CD4-positive, alpha-beta T cell treated with Interleukin-17A for 1 hour (primary cell): ENCODE results near the gene NFAM1.

Experiments
- DNase-seq: peaks from one replicate; pipeline ENCODE4 v3.0.0-alpha.2; 2020

NFAM1 gene

DNA sequence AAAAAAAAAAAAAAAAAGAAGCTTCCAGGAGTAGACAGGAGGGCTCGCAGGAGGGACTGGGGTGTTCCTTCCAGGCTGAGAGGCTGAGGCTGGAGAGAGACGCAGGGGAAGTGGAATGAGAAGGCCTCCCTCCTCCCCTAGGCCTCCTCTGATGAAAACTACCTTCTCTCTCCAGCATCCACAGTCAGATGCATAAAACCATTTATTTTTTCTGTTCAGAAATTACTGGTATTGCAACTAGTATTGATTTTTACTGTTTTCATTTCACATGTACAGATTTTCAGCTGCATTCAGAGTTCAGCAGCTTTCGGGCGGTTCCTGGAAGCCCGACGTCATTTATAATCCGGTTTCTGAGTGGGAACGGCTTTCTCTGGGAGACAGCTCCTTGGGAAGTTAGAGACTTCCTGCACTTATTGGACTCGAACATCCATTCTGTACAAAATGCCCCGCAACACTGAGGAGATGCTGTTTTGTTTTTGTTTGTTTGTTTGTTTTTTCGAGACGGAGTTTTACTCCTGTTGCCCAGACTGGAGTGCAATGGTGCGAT lies 6.9 kb upstream of the NFAM1 start:
- no peak for DNase-seq

GRCh38 chr22:42438293-42438650 lies 6.1 kb upstream of the NFAM1 start:
- no peak for DNase-seq

- peak; percentile 89 for DNase-seq
These were observed 5.5 kb upstream of the NFAM1 start for GRCh38 chr22:42437488-42438292.

- DNase-seq = no peak
These were observed 4.2 kb upstream of the NFAM1 start for GRCh38 chr22:42436404-42436803.

DNA sequence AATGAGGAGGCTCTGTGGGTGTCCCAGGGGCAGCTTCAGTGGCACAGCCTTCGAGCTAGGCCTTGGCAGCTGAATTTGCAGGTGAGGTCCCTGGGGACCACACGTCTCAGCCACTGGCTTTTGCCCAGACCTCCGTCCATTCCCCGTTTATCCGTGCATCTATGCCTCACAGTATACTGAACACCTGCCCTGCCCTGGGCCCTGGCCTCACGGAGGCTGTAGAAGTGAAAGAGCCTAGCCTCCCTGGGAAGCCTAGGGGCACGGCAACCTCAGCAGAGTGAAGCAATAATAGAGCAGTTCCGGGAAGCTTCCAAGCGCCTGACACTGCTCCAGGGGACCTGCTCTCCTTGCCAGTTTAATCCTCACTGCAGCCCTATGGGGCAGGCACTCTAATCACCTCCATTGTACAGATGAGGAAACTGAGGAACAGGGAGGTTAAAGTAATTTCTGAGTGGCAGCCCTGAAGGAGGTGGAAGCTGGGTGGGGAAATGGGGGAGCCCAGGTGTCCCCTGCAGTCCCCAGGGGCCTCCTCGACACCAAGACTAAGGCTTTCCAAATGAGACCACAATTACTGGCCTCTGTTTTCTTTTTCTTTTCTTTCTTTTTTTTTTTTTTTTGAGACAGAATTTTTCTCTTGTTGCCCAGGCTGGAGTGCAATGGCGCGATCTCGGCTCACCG lies 2.7 kb upstream of the NFAM1 start:
- DNase-seq = no peak

DNA sequence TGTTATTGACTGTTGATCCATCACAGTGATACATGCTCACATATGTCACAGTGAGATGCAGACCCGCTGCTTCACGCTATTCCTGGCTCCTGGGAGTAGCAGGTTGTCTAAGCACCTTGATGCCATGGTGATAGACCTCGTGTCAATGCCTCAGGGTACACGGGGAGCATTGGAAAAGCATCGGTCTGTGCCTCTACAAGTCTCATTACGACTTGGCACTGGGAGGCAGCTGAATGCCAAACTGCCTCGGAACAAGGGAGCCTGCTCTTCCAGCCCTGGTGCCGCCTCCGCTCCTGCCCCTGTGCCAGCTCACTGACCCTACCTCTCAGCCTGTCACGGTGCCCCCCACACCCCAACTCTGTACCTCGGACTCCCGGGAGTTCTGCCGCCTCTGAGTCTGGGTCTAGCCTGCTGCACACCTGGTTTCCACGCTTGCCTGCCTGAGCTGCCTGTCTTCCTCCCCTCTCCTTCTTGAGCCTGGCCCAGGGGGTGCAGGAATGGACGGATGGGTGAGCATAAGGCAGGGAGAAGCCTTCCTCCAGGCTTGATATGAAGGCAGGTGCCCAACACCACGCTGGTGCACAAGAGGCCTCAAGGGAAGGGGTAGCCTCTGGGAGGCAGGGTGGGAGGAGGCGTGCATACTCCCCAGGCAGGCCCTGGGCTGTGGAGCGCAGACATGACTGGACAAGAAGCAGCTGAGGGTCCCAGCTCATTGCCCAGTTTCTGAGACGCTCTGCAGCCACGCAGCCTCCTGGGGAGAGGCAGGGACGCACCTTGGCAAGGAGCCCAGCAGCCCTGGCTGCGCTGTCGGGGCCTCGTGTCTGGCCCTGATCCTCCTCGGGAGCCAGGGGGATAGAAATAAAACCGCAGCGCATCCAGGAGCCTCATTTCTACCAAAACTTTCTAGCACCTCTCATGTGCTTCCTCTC lies 1.8 kb upstream of the NFAM1 start:
- DNase-seq = no peak

DNA sequence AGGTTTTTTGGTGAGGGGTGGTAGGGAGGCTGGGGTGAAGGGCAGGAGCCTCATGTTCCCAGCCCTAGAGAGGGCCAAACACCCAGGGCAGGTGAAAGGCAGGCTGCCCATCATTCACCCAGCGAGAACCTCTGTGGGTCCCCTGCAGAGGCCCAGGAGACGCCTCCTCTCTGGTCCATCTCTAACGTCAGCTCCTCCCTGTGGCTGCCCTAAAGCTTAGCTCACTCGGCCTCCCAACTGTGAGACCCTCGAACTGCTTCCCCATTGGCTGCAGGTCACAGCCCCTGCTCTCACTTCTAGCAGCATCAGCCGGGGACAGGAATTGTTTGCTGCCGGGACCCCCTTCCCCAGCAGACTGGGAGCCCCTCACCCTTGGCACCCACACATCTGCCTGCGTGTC lies 615 bp upstream of the NFAM1 start:
- no peak for DNase-seq

GRCh38 chr22:42431401-42432019 lies 693 bp downstream of the NFAM1 start:
- DNase-seq = no peak

DNA sequence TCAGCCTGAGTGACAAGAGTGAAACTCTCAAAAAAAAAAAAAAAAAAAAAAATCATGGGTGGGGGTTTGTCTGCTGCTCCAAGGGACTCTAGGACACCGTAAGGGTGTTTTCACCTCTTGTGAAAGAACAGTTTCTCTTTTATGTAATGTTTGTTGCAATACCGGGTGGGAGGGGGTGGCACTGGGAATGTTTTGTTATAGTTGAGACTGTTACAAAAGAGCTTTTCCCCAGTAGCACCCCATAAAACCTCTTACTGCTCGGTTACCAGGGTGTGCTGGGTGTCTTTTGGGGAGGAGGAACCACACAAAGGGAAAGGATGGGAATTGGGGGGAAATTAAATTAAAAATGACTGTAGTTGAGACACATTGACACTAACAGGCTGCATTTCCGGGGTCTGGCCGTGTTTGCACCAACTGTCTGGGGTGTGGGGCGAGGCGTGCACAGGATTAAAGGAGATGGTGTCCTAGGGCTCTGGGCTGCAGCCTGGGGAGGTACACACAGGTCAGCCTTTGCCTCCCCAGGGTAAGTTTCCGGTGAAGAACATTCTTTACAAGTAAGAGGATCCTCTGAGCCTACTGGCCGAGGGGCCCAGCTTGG lies 1.6 kb downstream of the NFAM1 start:
- no peak for DNase-seq

- DNase-seq = no peak
These were observed 3.4 kb downstream of the NFAM1 start for GRCh38 chr22:42428760-42429159.

GRCh38 chr22:42428025-42428424 lies 4.2 kb downstream of the NFAM1 start:
- DNase-seq = no peak

GRCh38 chr22:42427167-42427566 lies 5.0 kb downstream of the NFAM1 start:
- DNase-seq = no peak

GRCh38 chr22:42425989-42426355 lies 6.2 kb downstream of the NFAM1 start:
- no peak for DNase-seq

- no peak for DNase-seq
These were observed 6.7 kb downstream of the NFAM1 start for GRCh38 chr22:42425337-42425988.

DNA sequence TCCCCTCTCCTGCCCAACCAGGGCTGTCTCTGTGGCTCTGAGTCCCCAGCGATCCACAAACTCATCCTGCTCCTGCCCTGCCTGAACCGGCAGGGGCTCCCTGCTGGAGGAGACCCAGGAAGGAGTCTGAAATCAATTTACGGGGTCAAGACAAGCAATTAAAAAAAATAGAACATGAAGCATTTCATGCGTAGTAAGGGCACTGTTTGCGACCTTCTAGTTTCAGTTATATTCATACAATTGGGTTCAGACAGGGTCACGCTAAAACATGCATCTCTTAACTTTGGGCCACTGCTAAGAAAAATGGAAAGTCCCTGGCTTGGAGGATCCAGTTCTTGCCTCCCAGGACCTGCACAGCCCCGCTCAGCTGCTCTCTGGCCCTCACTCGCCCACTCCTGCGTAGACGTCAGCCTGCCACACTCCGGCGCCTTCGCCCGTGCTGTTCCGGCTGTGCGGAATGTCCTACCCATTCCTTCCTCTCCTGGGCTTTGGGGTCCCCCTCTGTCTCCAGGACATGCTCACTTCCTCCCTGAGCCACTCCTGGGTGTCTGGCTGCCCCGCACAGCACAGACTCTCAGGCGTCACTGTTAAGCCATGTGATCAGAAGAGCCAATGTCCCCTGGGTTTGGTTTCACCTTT lies 12.8 kb downstream of the NFAM1 start:
- DNase-seq = no peak

GRCh38 chr22:42418811-42419242 lies 13.4 kb downstream of the NFAM1 start:
- DNase-seq = no peak

DNA sequence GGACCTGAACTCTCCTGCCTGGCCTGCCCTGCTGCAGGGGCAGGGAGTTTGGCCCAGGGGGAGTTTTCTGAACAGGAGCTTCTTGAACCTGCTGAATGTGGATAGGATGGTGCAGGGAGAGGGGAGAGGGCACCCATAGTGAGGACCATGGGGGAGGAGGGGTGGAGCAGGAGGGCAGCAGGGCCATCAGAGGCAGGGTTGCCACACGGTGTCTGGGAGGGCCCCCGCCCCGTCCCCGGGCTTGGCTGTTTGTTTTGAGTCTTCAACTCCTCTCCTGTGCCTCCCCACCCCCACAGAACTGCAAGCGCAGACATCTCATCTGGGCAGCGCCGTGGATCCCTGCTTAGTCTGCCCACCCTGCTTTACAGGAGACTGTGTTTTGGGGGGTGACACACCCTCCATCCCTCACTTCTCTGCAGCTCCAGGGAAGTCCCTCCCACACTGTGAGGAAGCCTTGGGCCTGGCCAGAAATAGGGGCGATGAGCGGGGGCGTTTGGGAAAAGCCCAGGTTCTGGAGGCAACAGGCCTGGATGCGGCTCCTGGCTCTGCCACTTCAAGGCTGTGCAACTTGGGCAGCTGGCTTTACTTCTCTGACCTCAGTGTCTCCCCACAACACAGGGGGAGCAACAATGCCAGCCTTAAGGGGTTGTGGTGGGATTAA lies 14.4 kb downstream of the NFAM1 start:
- no peak for DNase-seq

DNA sequence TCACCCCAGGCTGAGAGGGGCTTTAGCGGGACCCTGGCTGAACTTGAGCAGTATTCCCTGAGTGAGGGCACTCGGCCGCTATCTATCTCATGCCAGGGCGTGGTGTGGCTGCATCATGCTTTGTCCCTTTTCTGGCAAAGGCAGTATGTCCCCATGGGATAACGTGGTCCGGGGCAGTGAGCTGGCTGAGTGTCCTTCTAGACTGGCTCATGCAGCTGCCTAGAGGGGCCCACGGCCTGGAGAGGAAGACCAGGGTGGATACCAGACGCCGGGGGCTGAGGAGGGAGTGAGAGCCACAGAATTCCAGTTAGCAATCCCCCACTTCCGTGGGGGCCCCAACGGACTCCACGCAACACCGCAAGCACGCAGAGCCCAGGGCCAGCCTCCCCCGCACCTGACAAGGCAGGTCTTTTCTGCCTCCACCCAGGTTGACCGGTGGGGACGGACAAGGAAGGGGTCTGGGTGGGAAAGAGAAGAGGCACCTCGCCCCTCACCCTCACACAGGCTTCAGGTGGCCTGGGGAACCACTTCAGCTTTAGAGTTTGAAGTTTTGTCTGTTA lies 15.5 kb downstream of the NFAM1 start:
- DNase-seq = no peak

- DNase-seq = no peak
These were observed 17.5 kb downstream of the NFAM1 start for GRCh38 chr22:42414565-42415303.

GRCh38 chr22:42414021-42414420 lies 18.2 kb downstream of the NFAM1 start:
- DNase-seq = no peak
